NCI-H526 (cell line): ENCODE results near the gene PTCHD4.
"Not testable (repeated sequence)": the region's sequence is repeated elsewhere in the genome, so short reads cannot be mapped to it uniquely, and the experiment has no call there.

Source experiments
- DNase-seq, 2 experiments: peaks; one replicate each; lab custom pipeline; 2025; lab: John Stamatoyannopoulos, UW

Gene PTCHD4

GRCh38 chr6:48111143-48111506 is at the start of gene PTCHD4:
Gene PTCHD4, minus strand, starts transcription at chr6:48111197. Its CDS starts 42,240 bp downstream, at chr6:48068957.
- peak; percentile 84 to 85 for DNase-seq

- DNase-seq: no peak
These were observed 40.1 kb upstream of the PTCHD4 start for GRCh38 chr6:48151142-48151541.

- DNase-seq: no peak
These were observed 39.7 kb upstream of the PTCHD4 start for GRCh38 chr6:48150701-48151100.

- DNase-seq: no peak
These were observed 36.1 kb upstream of the PTCHD4 start for GRCh38 chr6:48147051-48147450.

- DNase-seq: no peak
These were observed 33.0 kb upstream of the PTCHD4 start for GRCh38 chr6:48144021-48144420.

GRCh38 chr6:48141975-48142374 is 31.0 kb upstream of the PTCHD4 start:
- no peak for DNase-seq

- DNase-seq: no peak
These were observed 29.0 kb upstream of the PTCHD4 start for GRCh38 chr6:48139818-48140614.

GRCh38 chr6:48136856-48137255 is 25.9 kb upstream of the PTCHD4 start:
- no peak for DNase-seq

- DNase-seq: no peak
These were observed 24.5 kb upstream of the PTCHD4 start for GRCh38 chr6:48135323-48136084.

- DNase-seq: no peak
These were observed 23.2 kb upstream of the PTCHD4 start for GRCh38 chr6:48134246-48134645.

GRCh38 chr6:48123601-48124000 is 12.6 kb upstream of the PTCHD4 start:
- no peak for DNase-seq

- DNase-seq: peak in 1 of 2 experiments; percentile 3
These were observed 11.2 kb upstream of the PTCHD4 start for GRCh38 chr6:48121983-48122749.

- no peak for DNase-seq
These were observed 6.0 kb upstream of the PTCHD4 start for GRCh38 chr6:48116699-48117645.

GRCh38 chr6:48113130-48113529 is 2.1 kb upstream of the PTCHD4 start:
- no peak for DNase-seq

- DNase-seq: peak in 1 of 2 experiments; percentile 4
These were observed 578 bp upstream of the PTCHD4 start for GRCh38 chr6:48111575-48111974.

GRCh38 chr6:48110436-48111142 is 408 bp downstream of the PTCHD4 start:
- no peak for DNase-seq

- peak in 1 of 2 experiments; percentile 36 for DNase-seq
These were observed 1.1 kb downstream of the PTCHD4 start for GRCh38 chr6:48109944-48110343.

- DNase-seq: not testable (repeated sequence)
These were observed 8.4 kb downstream of the PTCHD4 start for GRCh38 chr6:48102476-48103195.

GRCh38 chr6:48101290-48101689 is 9.7 kb downstream of the PTCHD4 start:
- DNase-seq: no peak

GRCh38 chr6:48100588-48100895 is 10.5 kb downstream of the PTCHD4 start:
- DNase-seq: peak in 1 of 2 experiments; percentile 24
